ENCODE results near the gene ZDHHC3.

Gene ZDHHC3

DNA sequence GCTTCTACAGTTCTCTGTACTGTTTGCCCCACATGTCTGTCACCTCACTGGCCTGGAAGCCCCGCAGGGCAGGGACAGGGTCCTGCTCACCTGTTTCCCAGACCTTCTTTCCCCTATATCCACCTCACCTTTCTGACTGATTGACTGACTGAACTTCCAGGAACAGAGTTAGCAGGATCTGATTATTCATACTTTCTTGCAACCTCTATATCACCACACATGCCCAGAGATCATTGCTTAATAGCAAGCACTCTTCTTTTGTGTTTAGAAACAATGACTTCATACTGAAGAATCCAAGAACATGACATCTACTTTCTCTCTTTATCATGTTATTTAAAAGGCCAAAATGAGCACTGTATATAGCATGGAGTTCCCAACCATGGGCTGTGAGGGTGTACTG is 32.1 kb upstream of the ZDHHC3 start:
- Histone ChIP-seq H3K4me2 (ENCODE audit: low read length, poor library complexity, severe bottlenecking) (no peak overlapping the region), H2AFZ (ENCODE audit: low read depth, low read length) (no peak overlapping the region), H2BK12ac (ENCODE audit: low read length in 2 of 2) (peak overlapping the region in 1 of 2 experiments; percentile 12), H3K14ac (ENCODE audit: low read length in 2 of 2) (no peak overlapping the region), H4K8ac (ENCODE audit: low read length) (no peak overlapping the region), H3K79me1 (replicated peaks; ENCODE audit: low read length, poor library complexity, severe bottlenecking) (peaks cover 11% of the 10 kb centered on the region), H3K18ac (ENCODE audit: low read depth in 1 of 2, low read length in 2 of 2) (no peak overlapping the region), H3K4me1 (ENCODE audit: control insufficient read depth, insufficient read depth, low read depth, low read length) (peaks cover 19% of the 10 kb centered on the region), H3K27ac (ENCODE audit: low read length, poor library complexity, severe bottlenecking) (peak overlapping the region; percentile 38), H2BK5ac (ENCODE audit: low read depth, low read length, poor library complexity, severe bottlenecking) (no peak overlapping the region), H3K27me3 (ENCODE audit: control insufficient read depth in 1 of 2, insufficient read depth in 1 of 2, low read length in 2 of 2) (no peaks in the 10 kb centered on the region), H3K9me3 (ENCODE audit: control insufficient read depth, low read length) (peaks cover 5% of the 10 kb centered on the region), H4K91ac (ENCODE audit: low read length) (no peak overlapping the region), H3K4ac (ENCODE audit: low read depth in 1 of 2, low read length in 2 of 2) (no peak overlapping the region), H2BK120ac (ENCODE audit: low read depth, low read length) (no peak overlapping the region), H3K9ac (ENCODE audit: low read length) (peak overlapping the region; percentile 49), H3K23ac (ENCODE audit: low read length in 2 of 2) (no peak overlapping the region), H3K36me3 (ENCODE audit: control insufficient read depth in 1 of 2, insufficient read depth in 2 of 2, low read depth in 1 of 2, low read length in 2 of 2) (peaks cover 24 to 53% of the 10 kb centered on the region in 2 experiments), H2BK15ac (ENCODE audit: low read depth, poor library complexity, severe bottlenecking) (no peak overlapping the region), H3K4me3 (ENCODE audit: insufficient read depth in 1 of 2, low read depth in 1 of 2, low read length in 2 of 2) (peak overlapping the region in 1 of 2 experiments; percentile 10), H2AK5ac (ENCODE audit: low read length, severe bottlenecking) (peak overlapping the region; percentile 67)
- DNase-seq = peak; percentile 35
- 100% methylated on average over 1 of the region's 1 CpG for WGBS

DNA sequence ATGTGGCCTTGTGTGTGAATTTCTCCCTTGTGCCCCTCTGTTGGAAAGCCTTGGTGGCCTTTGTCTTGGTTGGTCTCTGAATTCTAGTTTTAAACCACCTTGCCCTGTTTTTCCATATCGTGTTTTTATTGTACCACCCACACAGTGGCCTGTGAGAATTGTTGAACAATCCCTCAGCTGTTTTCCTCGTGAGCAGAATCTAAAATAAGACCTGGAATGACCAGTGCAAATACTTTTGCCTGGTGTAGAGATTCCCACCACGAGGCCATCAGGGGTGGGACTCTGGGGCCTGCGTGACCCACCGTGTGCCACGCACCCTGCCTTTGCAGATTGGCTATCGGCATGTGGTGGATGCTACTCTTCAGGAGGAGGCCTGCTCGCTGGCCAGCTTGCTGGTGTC is 31.1 kb upstream of the ZDHHC3 start:
- H2BK120ac ChIP-seq (ENCODE audit: low read depth, low read length) = no peak overlapping the region
- no peak overlapping the region for H4K91ac ChIP-seq (ENCODE audit: low read length)
- H2BK5ac ChIP-seq (ENCODE audit: low read depth, low read length, poor library complexity, severe bottlenecking) = no peak overlapping the region
- H3K27ac ChIP-seq (ENCODE audit: low read length, poor library complexity, severe bottlenecking) = no peak overlapping the region
- H3K9ac ChIP-seq (ENCODE audit: low read length) = no peak overlapping the region
- H3K9me3 ChIP-seq (ENCODE audit: control insufficient read depth, low read length) = peaks cover 5% of the 10 kb centered on the region
- no peak overlapping the region for H3K18ac ChIP-seq (ENCODE audit: low read depth in 1 of 2, low read length in 2 of 2)
- no peak overlapping the region for H3K14ac ChIP-seq (ENCODE audit: low read length in 2 of 2)
- H3K27me3 ChIP-seq (ENCODE audit: control insufficient read depth in 1 of 2, insufficient read depth in 1 of 2, low read length in 2 of 2) = no peaks in the 10 kb centered on the region
- no peak for DNase-seq
- no peak overlapping the region for H2AK5ac ChIP-seq (ENCODE audit: low read length, severe bottlenecking)
- H3K36me3 ChIP-seq (ENCODE audit: control insufficient read depth in 1 of 2, insufficient read depth in 2 of 2, low read depth in 1 of 2, low read length in 2 of 2) = peaks cover 28 to 57% of the 10 kb centered on the region in 2 experiments
- H3K4me2 ChIP-seq (ENCODE audit: low read length, poor library complexity, severe bottlenecking) = no peak overlapping the region
- H3K4me1 ChIP-seq (ENCODE audit: control insufficient read depth, insufficient read depth, low read depth, low read length) = peaks cover 16% of the 10 kb centered on the region
- H4K8ac ChIP-seq (ENCODE audit: low read length) = no peak overlapping the region
- no peak overlapping the region for H3K4me3 ChIP-seq (ENCODE audit: insufficient read depth in 1 of 2, low read depth in 1 of 2, low read length in 2 of 2)
- 97% methylated on average over 8 of the region's 8 CpGs for WGBS
- H3K23ac ChIP-seq (ENCODE audit: low read length in 2 of 2) = no peak overlapping the region
- no peak overlapping the region for H2AFZ ChIP-seq (ENCODE audit: low read depth, low read length)
- H2BK12ac ChIP-seq (ENCODE audit: low read length in 2 of 2) = no peak overlapping the region
- H3K4ac ChIP-seq (ENCODE audit: low read depth in 1 of 2, low read length in 2 of 2) = peak overlapping the region in 1 of 2 experiments; percentile 17
- no peak overlapping the region for H2BK15ac ChIP-seq (ENCODE audit: low read depth, poor library complexity, severe bottlenecking)
- H3K79me1 ChIP-seq (replicated peaks; ENCODE audit: low read length, poor library complexity, severe bottlenecking) = peaks cover 11% of the 10 kb centered on the region

- Histone ChIP-seq H2BK15ac (ENCODE audit: low read depth, poor library complexity, severe bottlenecking) (no peak overlapping the region), H2BK120ac (ENCODE audit: low read depth, low read length) (no peak overlapping the region), H2BK12ac (ENCODE audit: low read length in 2 of 2) (no peak overlapping the region), H2BK5ac (ENCODE audit: low read depth, low read length, poor library complexity, severe bottlenecking) (no peak overlapping the region), H3K36me3 (ENCODE audit: control insufficient read depth in 1 of 2, insufficient read depth in 2 of 2, low read depth in 1 of 2, low read length in 2 of 2) (peaks cover 32 to 79% of the 10 kb centered on the region in 2 experiments), H3K14ac (ENCODE audit: low read length in 2 of 2) (no peak overlapping the region), H3K23ac (ENCODE audit: low read length in 2 of 2) (no peak overlapping the region), H3K27ac (ENCODE audit: low read length, poor library complexity, severe bottlenecking) (no peak overlapping the region), H3K9me3 (ENCODE audit: control insufficient read depth, low read length) (peaks cover 5% of the 10 kb centered on the region), H3K4ac (ENCODE audit: low read depth in 1 of 2, low read length in 2 of 2) (no peak overlapping the region), H3K4me3 (ENCODE audit: insufficient read depth in 1 of 2, low read depth in 1 of 2, low read length in 2 of 2) (no peak overlapping the region), H3K18ac (ENCODE audit: low read depth in 1 of 2, low read length in 2 of 2) (no peak overlapping the region), H3K9ac (ENCODE audit: low read length) (no peak overlapping the region), H4K8ac (ENCODE audit: low read length) (no peak overlapping the region), H2AK5ac (ENCODE audit: low read length, severe bottlenecking) (no peak overlapping the region), H2AFZ (ENCODE audit: low read depth, low read length) (no peak overlapping the region), H3K4me2 (ENCODE audit: low read length, poor library complexity, severe bottlenecking) (no peak overlapping the region), H3K27me3 (ENCODE audit: control insufficient read depth in 1 of 2, insufficient read depth in 1 of 2, low read length in 2 of 2) (no peaks in the 10 kb centered on the region), H4K91ac (ENCODE audit: low read length) (no peak overlapping the region), H3K79me1 (replicated peaks; ENCODE audit: low read length, poor library complexity, severe bottlenecking) (peaks cover 16% of the 10 kb centered on the region), H3K4me1 (ENCODE audit: control insufficient read depth, insufficient read depth, low read depth, low read length) (peaks cover 9% of the 10 kb centered on the region)
- WGBS = 92% methylated on average over 2 of the region's 2 CpGs
- peak; percentile 64 for DNase-seq
Measured at GRCh38 chr3:45003859-45004258, 27.9 kb upstream of the ZDHHC3 start.

DNA sequence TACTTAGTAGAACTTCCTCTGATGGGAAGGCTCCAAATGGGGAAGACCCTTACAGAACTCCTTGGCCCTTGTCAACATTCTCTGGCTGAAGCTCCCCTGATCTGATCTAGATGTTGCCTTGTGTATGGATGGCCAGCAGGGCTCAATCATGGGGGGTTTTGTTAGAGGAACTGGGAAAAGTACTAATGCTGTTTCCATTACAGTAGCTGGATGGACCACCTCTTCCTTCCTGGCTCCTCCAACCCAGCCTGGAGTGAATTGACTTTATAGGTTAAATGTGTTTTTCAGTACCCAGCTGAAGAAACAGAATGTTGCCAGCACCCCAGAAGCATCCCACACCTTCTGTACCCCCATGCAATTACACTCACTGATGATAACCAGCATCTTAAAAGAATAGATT is 27.4 kb upstream of the ZDHHC3 start:
- no peak overlapping the region for H3K27ac ChIP-seq (ENCODE audit: low read length, poor library complexity, severe bottlenecking)

More for the DNA sequence above, 27.4 kb upstream of the ZDHHC3 start:
- Histone ChIP-seq H4K91ac (ENCODE audit: low read length) (no peak overlapping the region), H3K36me3 (ENCODE audit: control insufficient read depth in 1 of 2, insufficient read depth in 2 of 2, low read depth in 1 of 2, low read length in 2 of 2) (peaks cover 34 to 81% of the 10 kb centered on the region in 2 experiments), H3K18ac (ENCODE audit: low read depth in 1 of 2, low read length in 2 of 2) (no peak overlapping the region), H4K8ac (ENCODE audit: low read length) (no peak overlapping the region), H3K9me3 (ENCODE audit: control insufficient read depth, low read length) (peaks cover 5% of the 10 kb centered on the region), H3K4ac (ENCODE audit: low read depth in 1 of 2, low read length in 2 of 2) (no peak overlapping the region), H2BK5ac (ENCODE audit: low read depth, low read length, poor library complexity, severe bottlenecking) (no peak overlapping the region), H2BK12ac (ENCODE audit: low read length in 2 of 2) (no peak overlapping the region), H3K23ac (ENCODE audit: low read length in 2 of 2) (no peak overlapping the region), H2AK5ac (ENCODE audit: low read length, severe bottlenecking) (no peak overlapping the region), H3K27me3 (ENCODE audit: control insufficient read depth in 1 of 2, insufficient read depth in 1 of 2, low read length in 2 of 2) (no peaks in the 10 kb centered on the region), H3K4me2 (ENCODE audit: low read length, poor library complexity, severe bottlenecking) (no peak overlapping the region), H3K79me1 (replicated peaks; ENCODE audit: low read length, poor library complexity, severe bottlenecking) (peaks cover 15% of the 10 kb centered on the region), H2BK120ac (ENCODE audit: low read depth, low read length) (no peak overlapping the region), H2BK15ac (ENCODE audit: low read depth, poor library complexity, severe bottlenecking) (no peak overlapping the region), H3K9ac (ENCODE audit: low read length) (no peak overlapping the region), H3K4me3 (ENCODE audit: insufficient read depth in 1 of 2, low read depth in 1 of 2, low read length in 2 of 2) (no peak overlapping the region), H3K4me1 (ENCODE audit: control insufficient read depth, insufficient read depth, low read depth, low read length) (peaks cover 8% of the 10 kb centered on the region), H2AFZ (ENCODE audit: low read depth, low read length) (no peak overlapping the region), H3K14ac (ENCODE audit: low read length in 2 of 2) (no peak overlapping the region)
- no peak for DNase-seq

All from mesenchymal stem cell (in vitro differentiated cells and primary cell).